OCI-LY1 (cell line): ENCODE results near the gene UGT1A10.

Source experiments
- EZH2 ChIP-seq: fragments of 200-600 bp; sonication (generic), shearing (Covaris generic); IDR thresholded peaks from 2 replicates; pipeline ENCODE4 v1.8.0; 2017; ENCODE audit warnings: borderline replicate concordance, mixed run types, mild to moderate bottlenecking, antibody characterized with exemption, low read length, moderate library complexity, mixed read lengths
- TF ChIP-seq, protein P1 (sequence below): fragments of 200-600 bp; sonication (generic), shearing (Covaris generic); IDR thresholded peaks from 2 replicates; pipeline ENCODE4 v1.5.1; 2017; ENCODE audit warnings: mild to moderate bottlenecking, antibody characterized with exemption, low read length, moderate library complexity, mixed read lengths

DNA sequence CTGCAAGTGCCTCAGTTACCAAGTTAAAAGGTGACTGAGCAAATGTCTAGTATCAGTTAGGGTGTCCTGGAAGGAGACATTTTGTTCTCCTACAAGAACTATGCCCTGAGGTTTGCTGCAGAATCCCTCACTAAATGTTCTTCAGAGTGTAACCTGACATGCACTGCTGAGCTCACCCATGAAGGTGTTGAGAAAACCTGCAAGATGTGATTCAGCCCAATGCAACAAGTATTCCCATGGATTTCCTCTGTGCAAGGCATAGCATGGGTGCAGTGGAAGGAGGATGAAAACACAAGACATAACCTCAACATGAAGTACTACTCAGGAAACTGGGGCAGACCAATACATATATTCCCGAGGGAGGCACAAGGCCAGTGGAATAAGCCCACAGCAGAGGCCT is 34.2 kb upstream of the UGT1A10 start:
- TF ChIP-seq, protein P1, sequence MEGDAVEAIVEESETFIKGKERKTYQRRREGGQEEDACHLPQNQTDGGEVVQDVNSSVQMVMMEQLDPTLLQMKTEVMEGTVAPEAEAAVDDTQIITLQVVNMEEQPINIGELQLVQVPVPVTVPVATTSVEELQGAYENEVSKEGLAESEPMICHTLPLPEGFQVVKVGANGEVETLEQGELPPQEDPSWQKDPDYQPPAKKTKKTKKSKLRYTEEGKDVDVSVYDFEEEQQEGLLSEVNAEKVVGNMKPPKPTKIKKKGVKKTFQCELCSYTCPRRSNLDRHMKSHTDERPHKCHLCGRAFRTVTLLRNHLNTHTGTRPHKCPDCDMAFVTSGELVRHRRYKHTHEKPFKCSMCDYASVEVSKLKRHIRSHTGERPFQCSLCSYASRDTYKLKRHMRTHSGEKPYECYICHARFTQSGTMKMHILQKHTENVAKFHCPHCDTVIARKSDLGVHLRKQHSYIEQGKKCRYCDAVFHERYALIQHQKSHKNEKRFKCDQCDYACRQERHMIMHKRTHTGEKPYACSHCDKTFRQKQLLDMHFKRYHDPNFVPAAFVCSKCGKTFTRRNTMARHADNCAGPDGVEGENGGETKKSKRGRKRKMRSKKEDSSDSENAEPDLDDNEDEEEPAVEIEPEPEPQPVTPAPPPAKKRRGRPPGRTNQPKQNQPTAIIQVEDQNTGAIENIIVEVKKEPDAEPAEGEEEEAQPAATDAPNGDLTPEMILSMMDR = no peak
- no peak for TF ChIP-seq EZH2
